GM10266 (cell line): Measurements from ENCODE around the gene BICD2.
A peak's percentile ranks its signal among the peaks of the same experiment; 100 is the strongest.
"Not testable (repeated sequence)": the region's sequence is repeated elsewhere in the genome, so short reads cannot be mapped to it uniquely, and the experiment has no call there.

ENCODE experiments used
- DNase-seq: peaks from one replicate; pipeline ENCODE4 v3.0.0; 2012; ENCODE audit errors: extremely low spot score
- CTCF ChIP-seq: IDR thresholded peaks from 2 replicates; pipeline ENCODE4 v1.5.1; 2012; ENCODE audit warnings: mild to moderate bottlenecking, low read depth; ENCODE audit not compliant: control insufficient read depth, insufficient read depth; ENCODE audit errors: missing control alignments

The BICD2 gene

GRCh38 chr9:92764381-92764987 lies at the start of gene BICD2:
TSS of gene BICD2 (minus strand) at chr9:92764833. CDS start at chr9:92764744, 89 bp downstream.
- TF ChIP-seq CTCF: no peak
- peak; percentile 99 for DNase-seq

- not testable (repeated sequence) for DNase-seq
These were observed 45.1 kb upstream of the BICD2 start for GRCh38 chr9:92809629-92810326.

- TF ChIP-seq CTCF: no peak
- DNase-seq: peak; percentile 68
These were observed 44.3 kb upstream of the BICD2 start for GRCh38 chr9:92808726-92809451.

GRCh38 chr9:92807757-92808725 lies 43.4 kb upstream of the BICD2 start:
- TF ChIP-seq CTCF: no peak
- no peak for DNase-seq

GRCh38 chr9:92807031-92807756 lies 42.6 kb upstream of the BICD2 start:
- DNase-seq: no peak
- no peak for TF ChIP-seq CTCF

- TF ChIP-seq CTCF: no peak
- DNase-seq: no peak
These were observed 40.1 kb upstream of the BICD2 start for GRCh38 chr9:92804727-92805126.

- TF ChIP-seq CTCF: no peak
- DNase-seq: no peak
These were observed 33.7 kb upstream of the BICD2 start for GRCh38 chr9:92798358-92798757.

- not testable (repeated sequence) for DNase-seq
These were observed 31.7 kb upstream of the BICD2 start for GRCh38 chr9:92796337-92796804.
